Fibroblast of skin of left quadriceps (primary cell): Measurements from ENCODE around the gene NGFR.
A peak's percentile ranks its signal among the peaks of the same experiment; 100 is the strongest.
"Not testable (repeated sequence)": the region's sequence is repeated elsewhere in the genome, so short reads cannot be mapped to it uniquely, and the experiment has no call there.

Experiments used
- DNase-seq, 2 experiments: peaks; one replicate each; pipeline ENCODE4 v3.0.0-alpha.2; 2013; ENCODE audit warnings: low read depth in 2 of 2

NGFR gene

DNA sequence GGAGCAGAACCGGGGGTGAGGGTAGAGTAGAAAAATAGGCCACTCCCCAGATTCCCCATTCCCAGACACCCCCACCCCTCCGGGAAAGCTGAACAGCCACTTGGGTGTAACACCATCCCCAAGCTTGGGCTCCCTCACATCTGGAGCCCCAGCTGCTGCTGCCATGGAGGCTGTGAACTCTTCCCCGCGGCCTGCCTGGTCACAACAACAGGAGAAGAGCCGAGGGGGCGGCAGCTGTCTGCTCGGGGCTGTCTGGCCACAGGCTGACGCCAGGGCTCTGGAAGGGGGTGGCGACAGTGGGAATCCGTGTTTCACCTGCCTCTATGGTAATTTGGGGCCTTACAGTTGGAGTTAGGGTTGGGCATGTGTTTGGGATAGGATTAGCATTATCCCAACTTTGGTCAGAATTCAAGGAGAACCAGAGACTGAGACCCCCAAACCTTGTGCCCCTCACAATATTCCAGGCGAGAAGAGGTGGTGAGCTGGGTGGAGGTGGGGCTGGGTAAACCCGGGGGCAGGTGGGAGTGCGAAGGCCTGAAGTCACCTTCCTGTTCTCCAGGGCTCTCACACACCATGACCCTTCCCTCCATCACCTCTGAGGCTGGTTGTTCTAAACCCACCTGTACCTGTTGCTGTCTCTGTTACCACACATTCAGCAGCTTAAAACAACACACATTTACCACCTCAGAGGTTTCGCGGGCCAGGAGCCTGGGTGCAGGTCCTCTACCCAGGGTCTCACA, 50.9 kb downstream of the NGFR start:
- DNase-seq = no peak

DNA sequence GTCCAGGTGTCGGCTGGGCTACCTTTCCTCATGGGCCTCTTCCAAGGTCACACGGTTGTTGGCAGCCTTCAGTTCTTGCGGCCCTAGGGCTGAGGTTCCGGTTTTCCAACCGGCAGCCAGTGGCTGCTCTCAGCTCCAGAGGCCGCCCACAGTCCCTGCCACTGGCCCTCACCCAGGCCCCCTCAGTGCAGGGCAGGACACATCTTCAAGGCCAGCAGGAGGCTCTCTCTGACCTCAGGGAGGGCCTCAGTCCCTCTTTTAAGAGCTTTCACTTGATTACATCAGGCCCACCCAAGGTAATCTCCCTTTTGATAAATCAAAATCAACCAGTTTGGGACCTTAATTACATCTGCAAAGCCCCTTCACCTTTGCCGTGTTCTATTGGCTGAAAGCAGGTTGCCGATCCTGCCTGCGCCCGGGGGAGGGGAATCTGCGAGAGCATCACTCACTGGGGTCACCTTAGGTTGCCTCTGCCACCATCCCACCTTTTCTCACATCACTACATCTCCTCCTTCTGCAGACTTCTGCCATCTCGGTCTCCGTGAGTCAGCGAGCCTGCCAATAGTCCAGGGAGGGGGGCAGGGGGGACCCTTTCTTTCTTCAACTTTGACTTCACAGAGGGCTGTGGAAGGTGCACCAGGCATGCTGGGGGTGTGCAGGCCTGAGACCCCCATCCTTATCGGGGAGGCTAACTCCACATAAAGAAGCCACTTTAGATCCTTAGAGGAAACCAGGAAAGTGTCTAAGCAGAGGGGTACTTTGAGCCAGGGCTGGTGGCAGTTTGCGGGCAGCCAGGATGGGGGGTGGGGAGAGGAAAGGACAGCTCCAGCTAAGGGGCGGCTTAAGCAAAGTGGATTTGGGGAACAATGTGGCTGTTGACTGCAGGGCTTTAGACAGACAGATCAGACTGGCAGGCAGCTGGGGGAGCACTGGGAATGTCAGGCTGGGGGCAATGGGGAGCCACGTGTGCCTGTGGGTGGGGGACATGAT, 51.7 kb downstream of the NGFR start:
- no peak for DNase-seq

DNA sequence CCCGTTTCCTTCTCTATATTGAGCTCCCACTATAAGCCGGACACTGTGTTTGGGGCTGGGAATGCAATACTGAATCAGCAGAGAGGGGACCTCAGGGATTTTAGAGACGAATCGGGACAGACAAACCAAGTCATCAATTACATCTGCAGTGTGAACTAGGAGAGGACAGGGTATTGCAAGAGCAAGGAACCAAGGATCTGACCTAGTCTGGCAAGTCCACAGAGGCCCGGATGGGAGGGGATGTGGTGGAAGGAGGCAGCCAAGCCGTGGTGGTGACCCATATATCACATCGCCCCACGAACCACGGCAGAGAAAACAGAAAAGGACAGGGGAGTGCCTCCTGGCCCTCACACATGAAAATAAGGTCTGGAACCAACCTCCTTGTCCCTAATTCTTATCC, 52.5 kb downstream of the NGFR start:
- DNase-seq = no peak

DNA sequence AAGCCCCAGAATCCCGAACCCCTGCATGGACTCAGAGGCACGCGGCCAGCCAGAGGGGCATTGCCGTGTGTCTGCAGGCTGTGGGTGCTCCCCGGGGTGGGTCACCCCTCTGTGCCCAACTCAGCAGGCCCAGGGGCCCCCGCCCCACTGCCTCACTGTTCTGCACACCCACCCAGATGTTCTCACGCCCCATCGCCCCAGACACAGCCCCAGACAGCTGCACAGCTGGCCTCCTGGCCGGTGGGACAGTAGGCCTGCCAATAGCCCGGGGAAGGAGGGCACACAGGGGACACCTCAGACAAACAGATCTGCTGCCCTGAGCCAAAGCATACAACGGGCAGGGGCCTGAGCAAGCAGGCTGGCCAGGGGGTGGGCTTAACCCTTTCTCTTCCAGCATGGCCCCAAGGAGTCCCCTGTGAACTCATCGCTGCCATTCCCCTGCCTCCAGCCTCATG, 53.0 kb downstream of the NGFR start:
- DNase-seq = no peak

DNA sequence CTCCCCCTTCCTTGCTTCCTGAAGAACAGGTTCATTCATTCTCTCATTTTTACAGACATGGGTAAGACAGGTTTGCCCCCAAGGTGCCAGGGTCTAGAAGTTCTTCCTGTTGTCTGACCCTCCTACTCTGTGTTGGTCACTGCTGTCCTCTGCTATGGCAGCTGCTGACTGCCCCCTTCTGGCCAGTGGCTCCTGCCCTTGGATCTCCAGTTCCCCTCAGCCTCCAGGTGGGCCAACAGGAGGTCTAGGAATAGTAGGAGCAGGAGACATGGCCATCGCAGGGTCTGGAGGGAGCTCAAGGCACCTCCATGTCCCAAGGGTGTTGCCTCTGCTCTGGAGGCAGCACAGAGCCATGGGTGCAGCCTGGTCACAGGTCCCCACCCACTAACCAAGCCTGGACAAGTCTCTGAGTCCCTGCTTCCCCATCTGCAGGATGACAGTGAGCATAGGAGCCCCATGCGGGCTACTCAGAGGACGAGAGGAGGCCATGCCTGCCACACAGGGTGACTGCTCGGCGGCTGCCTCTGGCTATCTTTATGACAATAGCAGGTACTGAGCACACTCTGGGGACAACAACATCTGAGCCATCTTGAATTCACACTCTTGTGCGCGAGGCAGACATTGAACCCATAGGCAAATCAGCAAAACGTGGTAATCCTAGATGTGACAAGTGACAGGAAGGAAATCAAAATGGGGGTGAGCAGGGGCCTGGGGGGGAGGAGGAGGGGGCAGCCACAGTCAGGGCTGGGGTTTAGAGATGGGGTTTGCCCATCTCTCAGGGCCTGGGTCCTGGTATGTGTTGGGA, 53.6 kb downstream of the NGFR start:
- DNase-seq = no peak

DNA sequence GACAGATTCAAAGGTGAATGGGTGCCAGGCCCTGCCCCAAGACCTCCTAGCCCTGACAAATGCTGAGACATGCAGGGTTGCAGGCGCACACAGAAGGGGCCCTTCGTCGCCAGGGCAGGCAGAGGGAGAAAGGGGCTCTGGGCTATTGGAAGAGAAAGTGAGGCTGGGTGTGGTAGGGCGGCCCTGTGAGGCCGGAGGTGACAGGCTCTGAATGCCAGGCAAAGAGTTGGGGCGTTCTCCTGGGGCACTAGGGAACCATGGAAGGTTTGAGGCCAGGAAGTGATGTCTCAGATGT, 54.2 kb downstream of the NGFR start:
- no peak for DNase-seq

DNA sequence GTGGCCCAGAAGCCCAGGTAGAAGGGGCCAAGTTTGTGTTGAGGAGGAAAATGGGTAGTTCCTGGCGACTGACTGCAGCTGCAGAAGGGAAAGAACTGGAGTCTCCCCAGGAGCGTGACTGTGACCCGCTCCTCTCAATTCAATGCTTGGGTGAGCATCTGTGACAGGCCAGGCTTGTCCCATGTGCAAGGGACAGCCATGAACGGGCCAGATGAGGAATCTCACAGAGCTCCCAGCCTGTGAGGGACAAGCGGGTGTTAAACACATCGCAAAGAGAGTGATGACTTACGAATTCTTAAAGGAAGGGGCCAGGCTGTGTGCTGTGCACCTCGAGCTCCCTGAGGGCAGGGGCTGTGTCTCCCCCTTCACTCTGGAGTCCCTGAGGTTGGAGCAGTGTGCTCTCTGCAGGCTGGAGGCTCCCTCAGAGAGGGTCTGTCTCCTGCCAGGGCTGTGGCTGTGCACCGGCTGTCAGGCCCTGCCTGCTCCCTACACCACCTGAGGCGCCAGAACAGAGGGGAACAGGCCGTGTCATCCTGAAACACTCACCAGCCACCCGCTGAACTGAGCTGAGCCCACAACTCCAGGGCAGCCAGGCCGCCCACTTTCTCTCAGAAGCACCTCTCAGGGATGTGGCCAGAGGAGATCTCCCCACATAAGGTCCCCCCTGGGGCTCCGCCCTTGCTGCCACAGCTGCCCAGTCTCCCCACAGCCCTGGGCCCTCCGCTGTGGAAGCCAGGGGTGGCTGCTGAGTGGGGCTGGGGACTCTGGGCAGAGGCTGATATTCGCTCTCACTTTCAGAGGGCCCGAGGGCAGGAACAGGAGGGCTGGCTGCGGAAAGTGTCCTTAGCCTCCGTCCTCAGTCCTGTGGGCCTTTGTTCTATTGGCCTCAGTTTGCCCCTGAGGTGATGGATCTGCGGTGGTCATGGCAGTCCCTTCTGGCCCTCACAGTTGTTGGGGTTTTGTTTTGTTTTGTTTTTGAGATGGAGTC, 54.9 kb downstream of the NGFR start:
- DNase-seq = no peak

DNA sequence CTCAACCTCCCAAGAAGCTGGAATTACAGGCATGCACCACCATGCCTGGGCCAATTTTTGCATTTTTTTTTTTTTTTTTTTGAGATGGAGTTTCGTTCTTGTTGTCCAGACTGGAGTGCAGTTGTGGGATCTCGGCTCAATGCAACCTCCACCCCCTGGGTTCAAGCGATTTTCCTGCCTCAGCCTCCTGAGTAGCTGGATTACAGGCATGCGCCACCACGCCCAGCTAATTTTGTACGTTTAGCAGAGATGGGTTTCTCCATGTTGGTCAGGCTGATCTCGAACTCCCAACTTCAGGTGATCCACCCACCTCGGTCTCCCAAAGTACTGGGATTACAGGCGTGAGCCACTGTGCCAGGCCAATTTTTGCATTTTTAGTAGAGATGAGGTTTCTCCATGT, 55.7 kb downstream of the NGFR start:
- DNase-seq = not testable (repeated sequence)

GRCh38 chr17:49551221-49552069, 56.4 kb downstream of the NGFR start:
- no peak for DNase-seq

DNA sequence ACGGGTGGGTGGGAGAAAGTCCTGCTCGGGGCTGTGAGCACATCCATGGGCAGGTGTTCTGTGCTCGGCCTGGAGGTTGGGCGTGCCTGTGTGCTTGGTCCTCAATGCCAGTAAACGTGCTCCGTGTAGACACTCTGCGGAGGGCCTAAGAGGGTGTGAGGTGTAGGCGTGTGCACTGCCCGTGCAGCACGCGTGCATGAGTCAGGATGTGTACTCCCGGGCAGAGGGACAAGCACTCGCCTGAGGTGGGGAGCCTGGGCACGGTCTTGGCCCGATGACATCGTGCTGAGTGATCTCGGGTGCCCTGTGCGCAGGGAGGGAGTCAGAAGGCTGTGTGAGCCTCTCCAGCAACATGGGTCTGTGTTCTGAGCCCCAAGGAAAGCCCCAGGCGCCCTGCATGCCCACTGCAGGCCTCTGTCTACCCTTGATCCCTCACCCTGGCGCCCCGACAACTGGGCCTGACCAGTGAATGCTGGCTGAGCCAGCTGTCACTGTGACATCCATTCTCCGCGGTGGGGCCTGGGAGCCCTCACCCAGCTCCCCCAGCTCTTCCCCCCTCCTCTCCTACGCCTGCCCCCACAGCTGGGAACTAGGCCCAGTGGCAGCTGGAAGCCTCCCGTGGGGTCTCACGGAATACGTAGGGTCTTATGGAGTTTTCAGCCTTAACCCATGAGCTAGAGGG, 57.1 kb downstream of the NGFR start:
- DNase-seq = no peak

DNA sequence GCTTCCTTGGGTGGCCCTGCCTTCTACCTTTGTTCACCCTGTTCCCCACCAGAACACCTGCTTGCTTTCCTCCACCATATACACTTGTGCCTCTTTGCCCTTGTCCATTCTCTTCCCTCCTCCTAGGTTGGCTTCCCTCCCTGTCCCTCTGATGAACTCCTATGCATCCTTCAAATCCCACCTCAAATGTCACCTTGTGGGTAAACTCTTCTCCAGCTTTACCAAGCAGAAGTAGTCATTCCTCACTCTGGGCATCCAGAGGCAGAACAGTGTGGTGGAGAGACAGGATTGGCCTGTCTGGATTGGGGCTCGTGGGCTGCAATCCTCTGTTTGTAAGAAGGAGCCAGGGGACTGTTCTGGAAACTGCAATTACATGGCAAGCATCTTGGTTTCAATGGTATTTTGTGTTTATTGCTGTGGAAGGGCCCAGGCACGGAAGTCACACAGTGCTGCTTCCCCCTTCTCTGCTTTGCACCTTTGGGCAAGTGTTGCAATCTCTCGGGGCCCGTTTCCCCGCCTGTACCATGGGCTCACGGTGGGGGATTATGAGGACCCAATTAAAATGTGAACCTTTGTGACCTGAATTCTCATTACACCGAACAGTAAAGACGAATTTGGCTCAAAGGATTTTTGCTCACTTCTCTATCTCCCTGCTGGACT, 58.7 kb downstream of the NGFR start:
- no peak for DNase-seq

DNA sequence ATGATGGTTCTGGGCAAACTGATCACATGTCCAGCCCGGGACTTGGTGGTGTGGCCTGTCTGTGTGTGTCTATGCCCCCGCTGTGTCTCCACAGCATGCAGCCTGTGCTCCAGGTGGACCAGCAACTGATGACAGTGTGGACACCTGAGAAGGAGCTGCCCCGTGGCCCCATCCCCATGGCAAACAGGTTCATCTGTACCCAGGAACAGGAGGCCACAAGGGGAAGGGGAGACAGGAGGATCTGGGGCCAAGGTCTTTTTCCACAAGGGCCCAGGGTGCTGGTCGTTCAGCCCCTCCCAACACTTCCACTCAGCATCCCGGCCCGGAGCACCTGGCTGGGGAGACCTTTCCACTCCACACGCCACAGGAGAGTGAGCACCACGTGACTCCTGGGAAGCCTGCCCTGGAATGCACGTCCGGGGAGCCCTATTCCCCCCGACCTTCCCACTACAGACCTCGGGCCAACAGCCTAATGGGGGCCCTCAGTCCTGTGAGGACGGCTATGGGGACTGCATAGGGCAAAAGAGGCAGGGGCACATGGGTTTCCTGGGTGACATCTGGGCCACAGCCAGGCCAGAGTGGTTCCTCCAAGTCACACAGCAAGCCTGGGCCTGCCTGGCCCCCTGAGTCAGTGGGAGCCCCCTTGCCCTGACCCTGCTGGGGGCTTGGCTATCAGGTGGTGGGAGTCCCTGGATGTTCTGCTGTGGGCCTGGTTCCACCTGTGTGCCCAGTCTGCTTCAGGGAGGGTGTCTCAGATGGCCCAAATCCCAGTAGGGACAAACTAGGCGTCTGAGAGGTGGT, 59.8 kb downstream of the NGFR start:
- no peak for DNase-seq

DNA sequence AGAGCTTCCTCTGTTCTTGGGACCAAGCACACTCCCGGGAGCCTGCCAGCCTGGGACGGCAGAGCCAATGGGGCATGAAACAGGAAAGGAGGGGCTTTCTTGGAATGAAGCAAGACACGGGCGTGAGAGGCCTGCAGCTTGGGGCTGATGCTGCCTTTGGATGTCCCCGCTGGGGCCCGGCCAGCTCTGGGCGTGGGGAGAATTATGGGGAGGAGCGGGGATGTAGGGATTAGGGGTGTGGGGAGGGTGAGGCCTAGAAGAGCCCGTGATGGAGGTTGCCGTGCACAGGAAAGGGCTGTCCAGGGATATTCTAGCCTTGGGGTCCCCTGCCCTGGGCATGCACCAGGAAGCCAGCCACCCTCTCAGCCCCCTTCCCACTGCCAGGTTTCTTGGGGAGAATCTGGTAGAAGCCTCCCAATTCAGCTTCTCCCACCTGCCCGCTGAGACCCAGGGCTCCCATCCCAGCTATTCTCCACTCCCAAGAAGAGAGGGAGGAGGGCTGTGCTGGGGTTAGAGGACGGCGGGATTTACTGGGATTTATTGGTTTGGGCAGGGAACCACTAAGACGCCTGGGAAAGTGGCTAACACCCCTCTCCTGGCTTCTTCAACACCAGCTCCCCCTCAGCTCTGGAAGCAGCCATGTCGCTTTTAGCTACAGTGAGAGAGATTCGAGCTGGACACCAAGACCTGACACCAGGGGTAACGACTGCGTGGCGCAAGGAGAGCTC, 60.6 kb downstream of the NGFR start:
- no peak for DNase-seq

- DNase-seq = peak; percentile 30 to 32
Observed at GRCh38 chr17:49556223-49556943, 61.3 kb downstream of the NGFR start.

- DNase-seq = no peak
Observed at GRCh38 chr17:49557312-49558024, 62.4 kb downstream of the NGFR start.
